Measurements from ENCODE around the gene MYPOP. TPM values are rescaled to one million over a fixed set of nuclear protein-coding genes. Genes with fewer than 3 reads are reported as not detected.

The MYPOP gene
- total and polyA plus RNA-seq, 9 of the 15 experiments (the other 6 are each of a cell fraction or from before 2014, with no cell fraction given) = 0.32 to 7.6 (median 1.6) TPM

DNA sequence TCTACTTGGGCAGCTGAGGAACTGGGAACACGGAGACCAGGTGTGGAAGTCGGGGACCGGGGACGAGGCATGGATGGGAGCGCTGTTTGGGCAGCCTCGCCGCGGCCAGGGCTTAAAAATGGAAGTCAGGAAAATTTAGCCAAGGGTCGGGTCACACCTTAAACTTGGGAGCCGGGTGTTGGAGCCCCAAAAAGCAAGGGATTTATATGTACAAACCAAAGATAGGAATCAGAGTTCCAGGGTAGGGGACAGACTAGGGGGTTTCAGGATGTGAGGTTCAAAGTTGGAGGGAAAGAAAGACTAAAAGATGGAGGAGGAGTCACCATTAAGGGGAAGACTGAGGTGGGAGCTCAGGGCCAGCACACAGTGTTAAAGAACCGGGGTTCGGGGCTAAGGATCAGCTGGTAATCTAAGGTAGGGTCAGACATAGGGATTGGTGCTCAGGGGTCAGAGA lies 37.8 kb downstream of the MYPOP start (continued):
- TF ChIP-seq CREBBP (IDR thresholded peaks at IDR 0.05; ENCODE audit: low read depth, low read length) = no peak
- TF ChIP-seq, protein P1, sequence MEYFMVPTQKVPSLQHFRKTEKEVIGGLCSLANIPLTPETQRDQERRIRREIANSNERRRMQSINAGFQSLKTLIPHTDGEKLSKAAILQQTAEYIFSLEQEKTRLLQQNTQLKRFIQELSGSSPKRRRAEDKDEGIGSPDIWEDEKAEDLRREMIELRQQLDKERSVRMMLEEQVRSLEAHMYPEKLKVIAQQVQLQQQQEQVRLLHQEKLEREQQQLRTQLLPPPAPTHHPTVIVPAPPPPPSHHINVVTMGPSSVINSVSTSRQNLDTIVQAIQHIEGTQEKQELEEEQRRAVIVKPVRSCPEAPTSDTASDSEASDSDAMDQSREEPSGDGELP (CRISPR knock-in tag; IDR thresholded peaks at IDR 0.05; ENCODE audit: borderline replicate concordance) = 0 out of 2 replicates have a peak, but pooled peaks have one; percentile 11
- TF ChIP-seq YBX1 (IDR thresholded peaks at IDR 0.05) = no peak
- no peak for TF ChIP-seq NCOR1 (IDR thresholded peaks at IDR 0.05)
- TF ChIP-seq CHD1 (IDR thresholded peaks at IDR 0.05; ENCODE audit: low read length) = no peak
- no peak for TF ChIP-seq MEF2A (IDR thresholded peaks at IDR 0.05; ENCODE audit: control insufficient read depth, low read depth, low read length)
- TF ChIP-seq ZNF609 (CRISPR knock-in tag; IDR thresholded peaks at IDR 0.05; ENCODE audit: borderline replicate concordance) = no peak
- peak; percentile 43; the same call in 1 of the 2 replicates for TF ChIP-seq ZBTB40 (IDR thresholded peaks at IDR 0.05)
- no peak for TF ChIP-seq ZBTB40 (CRISPR knock-in tag; IDR thresholded peaks at IDR 0.05)
- no peak for TF ChIP-seq ZBTB12 (CRISPR knock-in tag; IDR thresholded peaks at IDR 0.05)
- no peak for TF ChIP-seq ZNF175 (CRISPR knock-in tag; IDR thresholded peaks at IDR 0.05; ENCODE audit: low read depth)
